ENCODE data around the gene LYPD6. TPM values are rescaled to one million over a fixed set of nuclear protein-coding genes. Genes with fewer than 3 reads are reported as not detected.

Gene LYPD6
- total and polyA plus RNA-seq, 2 donors (not counting 3 experiments of a cell fraction or from before 2014, with no cell fraction given) = 3.0 to 4.0 TPM

- H3K79me2 ChIP-seq (ENCODE audit: control insufficient read depth, insufficient read depth, low read length) = no peaks in the 10 kb centered on the region
- ChIA-PET CTCF (no interaction called here), POLR2A (no interaction called here)
- H3K27me3 ChIP-seq (ENCODE audit: control insufficient read depth in 2 of 2, insufficient read depth in 2 of 2, low read length in 2 of 2) = no peaks in the 10 kb centered on the region
- no TSS peak for BruUV-seq (replicated peaks)
- H3K36me3 ChIP-seq (ENCODE audit: control insufficient read depth in 2 of 2, extremely low read depth in 1 of 2, insufficient read depth in 2 of 2, low read length in 2 of 2) = no peaks in the 10 kb centered on the region
- intact Hi-C loops (cut with micrococcal nuclease) = no loop called here
- H4K20me1 ChIP-seq (replicated peaks; ENCODE audit: control insufficient read depth, extremely low read depth, insufficient read depth, low read length) = no peaks in the 10 kb centered on the region
- H3K4me3 ChIP-seq (replicated peaks in 1 of 3; ENCODE audit: insufficient read depth in 1 of 3, low read depth in 1 of 3, low read length in 3 of 3) = no peak overlapping the region
- H3K4me2 ChIP-seq (ENCODE audit: insufficient read depth, low read length) = no peak overlapping the region
- H2AFZ ChIP-seq (ENCODE audit: low read depth, low read length) = no peak overlapping the region
- FAIRE-seq (no peak), DNase-seq (ENCODE audit: low read depth, low spot score) (no peak)
- no peak overlapping the region for H3K27ac ChIP-seq (ENCODE audit: insufficient read depth, low read depth, low read length)
- no peaks in the 10 kb centered on the region for H3K9me1 ChIP-seq (replicated peaks; ENCODE audit: control insufficient read depth, extremely low read depth, insufficient read depth, low read length)
- H3K4me1 ChIP-seq (ENCODE audit: control insufficient read depth, extremely low read depth, insufficient read depth, low read length) = no peaks in the 10 kb centered on the region
- dilution Hi-C loops (cut with MboI; ENCODE audit: extremely low pct_ligation_motif_present, low sequenced_read_pairs) = no loop called here
- no peaks in the 10 kb centered on the region for H3K9me3 ChIP-seq (replicated peaks; ENCODE audit: control insufficient read depth, insufficient read depth, low read length)
- H3K9ac ChIP-seq (replicated peaks; ENCODE audit: extremely low read depth, insufficient read depth, low read length) = no peak overlapping the region
- no peak for TF ChIP-seq EZH2 (IDR thresholded peaks at IDR 0.05; ENCODE audit: borderline replicate concordance, low read depth, low read length, severe bottlenecking)
- TF ChIP-seq, protein P1, sequence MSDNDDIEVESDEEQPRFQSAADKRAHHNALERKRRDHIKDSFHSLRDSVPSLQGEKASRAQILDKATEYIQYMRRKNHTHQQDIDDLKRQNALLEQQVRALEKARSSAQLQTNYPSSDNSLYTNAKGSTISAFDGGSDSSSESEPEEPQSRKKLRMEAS (IDR thresholded peaks at IDR 0.05; ENCODE audit: insufficient read depth, insufficient read length) = no peak
- TF ChIP-seq GATA2 (IDR thresholded peaks at IDR 0.05; ENCODE audit: insufficient read depth, insufficient read length, low read depth, low read length) = no peak
- no peak for TF ChIP-seq CTCF (IDR thresholded peaks at IDR 0.05; ENCODE audit: extremely low read depth in 1 of 2, insufficient read depth in 1 of 2, low read depth in 1 of 2, low read length in 2 of 2)
- TF ChIP-seq MYC (IDR thresholded peaks at IDR 0.05; ENCODE audit: low read depth, low read length) = no peak
- TF ChIP-seq FOS (IDR thresholded peaks at IDR 0.05; ENCODE audit: borderline replicate concordance, insufficient read depth, low read length) = no peak
- TF ChIP-seq POLR2AphosphoS5 (IDR thresholded peaks at IDR 0.05; ENCODE audit: insufficient read depth, low read depth, low read length) = no peak
- TF ChIP-seq JUN (IDR thresholded peaks at IDR 0.05; ENCODE audit: borderline replicate concordance, insufficient read depth, insufficient read length, low read depth) = no peak
- no peak for TF ChIP-seq POLR2A (IDR thresholded peaks at IDR 0.05; ENCODE audit: low read depth, low read length)
These were observed 108.1 kb downstream of the LYPD6 start for GRCh38 chr2:149438330-149438960.

Data from endothelial cell of umbilical vein (primary cell).